Loucy (cell line): ENCODE results near the gene ATXN2.
A peak's percentile ranks its signal among the peaks of the same experiment; 100 is the strongest.

Experiments used
- H2AFZ ChIP-seq: fragments of 200-600 bp; sonication (generic); 2 replicates; pipeline ENCODE4 v1.6.0; 2016; ENCODE audit warnings: antibody characterized with exemption, mild to moderate bottlenecking, low read length, moderate library complexity
- H3F3A ChIP-seq: fragments of 200-600 bp; 2 replicates; pipeline ENCODE4 v1.6.0; 2016; ENCODE audit warnings: antibody characterized with exemption, low read depth, mild to moderate bottlenecking
- H3K27me3 ChIP-seq: fragments of 200-600 bp; sonication (generic); 2 replicates; pipeline ENCODE4 v1.6.1; 2014; ENCODE audit warnings: low read length, mild to moderate bottlenecking; ENCODE audit not compliant: insufficient read depth, poor library complexity, severe bottlenecking
- H3K36me3 ChIP-seq: fragments of 200-600 bp; sonication (generic); 2 replicates; pipeline ENCODE4 v1.6.1; 2016; ENCODE audit warnings: low read length; ENCODE audit not compliant: insufficient read depth
- H3K4me1 ChIP-seq: fragments of 200-600 bp; sonication (generic); 2 replicates; pipeline ENCODE4 v1.5.1; 2014; ENCODE audit warnings: low read length, mild to moderate bottlenecking; ENCODE audit not compliant: insufficient read depth, poor library complexity, severe bottlenecking
- H3K4me2 ChIP-seq: fragments of 200-600 bp; sonication (generic); 2 replicates; pipeline ENCODE4 v1.6.0; 2014; ENCODE audit warnings: antibody characterized with exemption, low read length, low read depth, mild to moderate bottlenecking; ENCODE audit not compliant: poor library complexity, severe bottlenecking
- H3K4me3 ChIP-seq: fragments of 200-600 bp; sonication (generic); 2 replicates; pipeline ENCODE4 v1.5.1; 2014; ENCODE audit warnings: low read length, mild to moderate bottlenecking, mixed read lengths; ENCODE audit not compliant: poor library complexity, severe bottlenecking
- H3K79me2 ChIP-seq: fragments of 200-600 bp; sonication (generic); 2 replicates; pipeline ENCODE4 v1.6.1; 2014; ENCODE audit warnings: low read length; ENCODE audit not compliant: insufficient read depth
- H3K9ac ChIP-seq: fragments of 200-600 bp; sonication (generic); 2 replicates; pipeline ENCODE4 v1.6.0; 2014; ENCODE audit warnings: mild to moderate bottlenecking, low read depth, low read length, moderate library complexity; ENCODE audit not compliant: poor library complexity, severe bottlenecking
- H3K9me2 ChIP-seq: fragments of 200-600 bp; sonication (generic); replicated peaks from 2 replicates; pipeline ENCODE4 v1.6.1; 2016; ENCODE audit warnings: low read depth, low read length, mixed read lengths
- H3K9me3 ChIP-seq: fragments of 200-600 bp; sonication (generic); 2 replicates; pipeline ENCODE4 v1.6.1; 2014; ENCODE audit warnings: mild to moderate bottlenecking, antibody characterized with exemption, low read length, low read depth; ENCODE audit not compliant: insufficient read depth
- H4K20me1 ChIP-seq: fragments of 200-600 bp; sonication (generic); 2 replicates; pipeline ENCODE4 v1.6.0; 2014; ENCODE audit warnings: antibody characterized with exemption, low read length, mild to moderate bottlenecking; ENCODE audit not compliant: insufficient read depth, poor library complexity, severe bottlenecking
- EZH2phosphoT487 ChIP-seq: fragments of 200-600 bp; IDR thresholded peaks from 2 replicates; pipeline ENCODE4 v1.6.1; 2018; ENCODE audit warnings: antibody characterized with exemption, mild to moderate bottlenecking, moderate library complexity, borderline replicate concordance
- TF ChIP-seq, protein P1 (sequence below): fragments of 200-600 bp; sonication (generic); conservative IDR thresholded peaks from 2 replicates; pipeline ENCODE4 v1.5.1; 2014; ENCODE audit warnings: mild to moderate bottlenecking, antibody characterized with exemption, low read length

The ATXN2 gene

GRCh38 chr12:111410431-111411184, 188.5 kb downstream of the ATXN2 start:
- Histone ChIP-seq H3K36me3 (no peaks in the 10 kb centered on the region), H3K4me1 (peaks cover 83% of the 10 kb centered on the region), H3K9me3 (no peaks in the 10 kb centered on the region), H2AFZ (no peak overlapping the region), H3K79me2 (peaks cover 95% of the 10 kb centered on the region), H3K27me3 (peaks cover 9% of the 10 kb centered on the region), H3F3A (0 out of 2 replicates have a peak, but pooled peaks cover 2% of the 10 kb centered on the region), H3K9ac (peak overlapping the region; percentile 99), H3K4me3 (peak overlapping the region; percentile 97), H3K4me2 (peak overlapping the region; percentile 99), H4K20me1 (peaks cover 89% of the 10 kb centered on the region), H3K9me2 (no peaks in the 10 kb centered on the region)
- TF ChIP-seq EZH2phosphoT487 = no peak
- TF ChIP-seq, protein P1, sequence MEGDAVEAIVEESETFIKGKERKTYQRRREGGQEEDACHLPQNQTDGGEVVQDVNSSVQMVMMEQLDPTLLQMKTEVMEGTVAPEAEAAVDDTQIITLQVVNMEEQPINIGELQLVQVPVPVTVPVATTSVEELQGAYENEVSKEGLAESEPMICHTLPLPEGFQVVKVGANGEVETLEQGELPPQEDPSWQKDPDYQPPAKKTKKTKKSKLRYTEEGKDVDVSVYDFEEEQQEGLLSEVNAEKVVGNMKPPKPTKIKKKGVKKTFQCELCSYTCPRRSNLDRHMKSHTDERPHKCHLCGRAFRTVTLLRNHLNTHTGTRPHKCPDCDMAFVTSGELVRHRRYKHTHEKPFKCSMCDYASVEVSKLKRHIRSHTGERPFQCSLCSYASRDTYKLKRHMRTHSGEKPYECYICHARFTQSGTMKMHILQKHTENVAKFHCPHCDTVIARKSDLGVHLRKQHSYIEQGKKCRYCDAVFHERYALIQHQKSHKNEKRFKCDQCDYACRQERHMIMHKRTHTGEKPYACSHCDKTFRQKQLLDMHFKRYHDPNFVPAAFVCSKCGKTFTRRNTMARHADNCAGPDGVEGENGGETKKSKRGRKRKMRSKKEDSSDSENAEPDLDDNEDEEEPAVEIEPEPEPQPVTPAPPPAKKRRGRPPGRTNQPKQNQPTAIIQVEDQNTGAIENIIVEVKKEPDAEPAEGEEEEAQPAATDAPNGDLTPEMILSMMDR = no peak

- Histone ChIP-seq H3K36me3 (no peaks in the 10 kb centered on the region), H3K4me1 (peaks cover 84% of the 10 kb centered on the region), H3K79me2 (peaks cover 90% of the 10 kb centered on the region), H4K20me1 (peaks cover 85% of the 10 kb centered on the region), H3F3A (0 out of 2 replicates have a peak, but pooled peaks cover 2% of the 10 kb centered on the region), H3K9me2 (no peaks in the 10 kb centered on the region), H3K4me3 (peak overlapping the region; percentile 97), H3K27me3 (peaks cover 9% of the 10 kb centered on the region), H2AFZ (no peak overlapping the region), H3K9me3 (no peaks in the 10 kb centered on the region), H3K9ac (peak overlapping the region; percentile 99), H3K4me2 (peak overlapping the region; percentile 99)
- TF ChIP-seq EZH2phosphoT487 = no peak
- TF ChIP-seq, protein P1 = no peak
These were observed 189.2 kb downstream of the ATXN2 start for GRCh38 chr12:111409780-111410430.

GRCh38 chr12:111409403-111409779, 189.7 kb downstream of the ATXN2 start:
- peak overlapping the region; percentile 97 for H3K4me3 ChIP-seq
- H3K27me3 ChIP-seq = peaks cover 9% of the 10 kb centered on the region
- no peaks in the 10 kb centered on the region for H3K36me3 ChIP-seq
- H3K9me2 ChIP-seq = no peaks in the 10 kb centered on the region
- 0 out of 2 replicates have a peak, but pooled peaks cover 2% of the 10 kb centered on the region for H3F3A ChIP-seq
- H3K4me1 ChIP-seq = peaks cover 84% of the 10 kb centered on the region
- peaks cover 85% of the 10 kb centered on the region for H3K79me2 ChIP-seq
- TF ChIP-seq, protein P1 = no peak
- no peak for TF ChIP-seq EZH2phosphoT487
- peak overlapping the region; percentile 99 for H3K9ac ChIP-seq
- no peaks in the 10 kb centered on the region for H3K9me3 ChIP-seq
- H3K4me2 ChIP-seq = peak overlapping the region; percentile 99
- peaks cover 80% of the 10 kb centered on the region for H4K20me1 ChIP-seq
- H2AFZ ChIP-seq = no peak overlapping the region
